ENCODE measurements around the gene MXD4.

The MXD4 gene

DNA sequence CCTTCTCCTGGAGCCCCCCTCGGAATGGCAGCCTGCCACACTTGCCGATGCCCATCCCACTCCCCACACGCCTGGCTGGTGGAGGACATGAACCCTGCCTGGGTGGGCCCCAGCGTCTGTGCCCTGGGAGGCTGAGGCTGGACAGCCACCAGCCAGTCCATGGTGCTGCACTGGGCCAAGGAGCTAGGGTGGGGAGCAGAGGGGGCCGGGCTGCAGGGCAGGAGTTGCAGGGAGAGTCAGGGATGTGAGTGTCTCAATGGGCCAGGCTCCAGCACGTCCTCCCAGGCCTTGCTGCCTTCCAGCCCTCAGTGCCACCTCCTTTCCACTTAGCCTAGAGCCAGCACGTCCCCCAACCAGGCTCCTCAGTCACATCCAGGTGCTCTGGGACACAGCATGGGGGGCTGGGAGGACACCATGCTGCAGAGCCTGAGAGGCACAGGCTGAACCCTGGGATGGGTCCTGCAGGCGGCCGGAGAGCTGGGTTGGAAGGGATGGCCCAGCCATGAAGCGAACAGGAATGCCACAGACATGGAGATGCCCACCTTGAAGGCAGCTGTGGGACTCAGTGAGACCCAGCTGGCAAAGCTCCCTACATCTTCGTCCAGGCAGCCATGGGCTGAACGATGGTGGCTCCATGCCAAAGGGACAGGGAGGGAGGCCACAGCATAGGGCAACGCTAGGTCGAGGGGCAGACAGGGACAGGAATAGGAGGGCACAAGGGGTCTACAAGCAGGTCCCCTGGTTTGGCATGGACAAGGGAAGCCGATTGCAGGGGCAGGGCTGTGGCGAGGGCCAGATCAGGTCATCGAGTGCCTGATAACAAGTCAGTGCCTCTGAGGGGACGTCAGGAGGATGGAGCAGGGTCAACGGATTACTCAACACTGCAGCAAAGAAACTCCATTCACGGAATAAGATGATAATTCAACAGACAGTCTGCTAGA lies 30.1 kb upstream of the MXD4 start:
- Histone ChIP-seq H3K36me3 (ENCODE audit: control insufficient read depth in 5 of 5, insufficient read depth in 5 of 5, low read length in 5 of 5) (peaks cover 0 to 2% (median 0%) of the 10 kb centered on the region in 5 donors), H3K27me3 (ENCODE audit: control insufficient read depth in 5 of 5, insufficient read depth in 4 of 5, low read length in 5 of 5) (no peaks in the 10 kb centered on the region), H3K9me3 (ENCODE audit: control insufficient read depth in 5 of 5, low read length in 5 of 5) (no peaks in the 10 kb centered on the region), H3K4me1 (ENCODE audit: control insufficient read depth in 5 of 5, insufficient read depth in 5 of 5, low read length in 5 of 5) (peaks cover 0 to 18% (median 8%) of the 10 kb centered on the region in 5 donors), H3K4me3 (ENCODE audit: low read depth in 1 of 5, low read length in 5 of 5) (no peak overlapping the region), H3K9ac (ENCODE audit: low read length in 5 of 5) (no peak overlapping the region), H3K27ac (ENCODE audit: low read depth, low read length) (no peak overlapping the region)

DNA sequence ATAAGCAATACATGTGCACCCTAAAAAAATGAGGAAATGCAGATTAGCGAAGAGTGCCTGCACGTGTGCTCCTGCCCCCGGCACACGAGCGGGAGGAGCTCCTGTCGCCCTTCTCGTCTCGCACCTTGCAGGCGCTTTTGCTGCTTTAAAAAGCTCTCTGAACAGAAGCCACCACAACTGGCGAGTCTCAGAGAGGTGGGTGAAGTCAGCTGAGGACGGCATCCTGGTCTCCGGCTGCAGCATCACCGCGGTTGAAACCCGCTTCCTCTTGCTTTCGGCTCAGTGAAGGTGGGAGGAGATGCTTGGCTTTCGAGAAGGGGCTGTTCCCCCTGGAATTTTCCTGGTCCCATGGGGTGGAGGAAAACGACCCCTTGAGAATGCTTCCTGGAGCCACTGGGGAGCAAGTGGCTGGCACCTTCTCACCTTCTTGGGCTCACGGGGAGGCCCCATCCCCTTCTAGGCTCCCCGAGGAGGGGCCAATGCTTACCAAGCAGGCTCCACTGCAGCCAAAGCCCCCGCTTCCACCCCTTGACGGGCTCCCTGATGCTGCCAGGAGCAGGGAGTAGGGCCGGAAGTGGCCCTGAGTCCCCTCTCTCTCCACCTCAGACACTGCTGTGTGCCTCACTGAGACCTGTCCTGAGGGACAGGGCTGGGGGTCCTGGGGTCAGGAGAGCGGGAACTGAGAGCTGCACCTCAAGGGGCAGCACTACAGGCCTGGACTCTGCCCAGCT lies 29.2 kb upstream of the MXD4 start:
- no peak overlapping the region for H3K27ac ChIP-seq (ENCODE audit: low read depth, low read length)
- H3K9me3 ChIP-seq (ENCODE audit: control insufficient read depth in 5 of 5, low read length in 5 of 5) = no peaks in the 10 kb centered on the region
- H3K4me1 ChIP-seq (ENCODE audit: control insufficient read depth in 5 of 5, insufficient read depth in 5 of 5, low read length in 5 of 5) = peaks cover 0 to 21% (median 10%) of the 10 kb centered on the region in 5 donors
- peaks cover 0 to 2% (median 0%) of the 10 kb centered on the region in 5 donors for H3K36me3 ChIP-seq (ENCODE audit: control insufficient read depth in 5 of 5, insufficient read depth in 5 of 5, low read length in 5 of 5)
- H3K9ac ChIP-seq (ENCODE audit: low read length in 5 of 5) = no peak overlapping the region
- H3K27me3 ChIP-seq (ENCODE audit: control insufficient read depth in 5 of 5, insufficient read depth in 4 of 5, low read length in 5 of 5) = no peaks in the 10 kb centered on the region
- no peak overlapping the region for H3K4me3 ChIP-seq (ENCODE audit: low read depth in 1 of 5, low read length in 5 of 5)

- Histone ChIP-seq H3K4me3 (ENCODE audit: low read depth in 1 of 5, low read length in 5 of 5) (no peak overlapping the region), H3K36me3 (ENCODE audit: control insufficient read depth in 5 of 5, insufficient read depth in 5 of 5, low read length in 5 of 5) (peaks cover 0 to 2% (median 0%) of the 10 kb centered on the region in 5 donors), H3K27ac (ENCODE audit: low read depth, low read length) (no peak overlapping the region), H3K4me1 (ENCODE audit: control insufficient read depth in 5 of 5, insufficient read depth in 5 of 5, low read length in 5 of 5) (peaks cover 3 to 28% (median 17%) of the 10 kb centered on the region in 5 donors), H3K9me3 (ENCODE audit: control insufficient read depth in 5 of 5, low read length in 5 of 5) (no peaks in the 10 kb centered on the region), H3K27me3 (ENCODE audit: control insufficient read depth in 5 of 5, insufficient read depth in 4 of 5, low read length in 5 of 5) (peaks cover 0 to under 1% (median 0%) of the 10 kb centered on the region in 5 donors), H3K9ac (ENCODE audit: low read length in 5 of 5) (no peak overlapping the region)
Observed at GRCh38 chr4:2290488-2290887, 28.6 kb upstream of the MXD4 start.

DNA sequence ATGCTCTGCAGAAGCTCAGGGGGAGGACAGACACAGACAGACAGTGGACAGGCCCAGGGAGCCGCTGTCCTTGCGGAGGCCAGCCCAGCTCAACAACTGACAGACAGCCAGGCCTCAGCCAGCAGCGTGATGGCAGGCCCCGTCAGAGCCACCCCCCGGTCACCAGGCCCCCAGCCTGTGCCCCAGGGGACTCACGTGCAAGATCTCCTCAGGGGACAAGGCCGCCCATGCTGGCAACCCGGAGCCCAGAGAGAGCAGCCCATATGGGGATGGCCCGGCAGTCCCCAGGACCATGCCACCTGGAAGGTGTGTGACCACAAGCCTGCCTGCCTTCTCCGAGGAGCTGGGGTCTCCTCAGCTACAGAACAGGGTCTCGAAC lies 28.0 kb upstream of the MXD4 start:
- no peak overlapping the region for H3K9ac ChIP-seq (ENCODE audit: low read length in 5 of 5)
- no peak overlapping the region for H3K4me3 ChIP-seq (ENCODE audit: low read depth in 1 of 5, low read length in 5 of 5)
- peaks cover 0 to 2% (median 0%) of the 10 kb centered on the region in 5 donors for H3K27me3 ChIP-seq (ENCODE audit: control insufficient read depth in 5 of 5, insufficient read depth in 4 of 5, low read length in 5 of 5)
- peaks cover 3 to 31% (median 20%) of the 10 kb centered on the region in 5 donors for H3K4me1 ChIP-seq (ENCODE audit: control insufficient read depth in 5 of 5, insufficient read depth in 5 of 5, low read length in 5 of 5)
- no peak overlapping the region for H3K27ac ChIP-seq (ENCODE audit: low read depth, low read length)
- H3K36me3 ChIP-seq (ENCODE audit: control insufficient read depth in 5 of 5, insufficient read depth in 5 of 5, low read length in 5 of 5) = peaks cover 0 to 2% (median 0%) of the 10 kb centered on the region in 5 donors
- no peaks in the 10 kb centered on the region for H3K9me3 ChIP-seq (ENCODE audit: control insufficient read depth in 5 of 5, low read length in 5 of 5)

- Histone ChIP-seq H3K4me1 (ENCODE audit: control insufficient read depth in 5 of 5, insufficient read depth in 5 of 5, low read length in 5 of 5) (peaks cover 3 to 31% (median 20%) of the 10 kb centered on the region in 5 donors), H3K36me3 (ENCODE audit: control insufficient read depth in 5 of 5, insufficient read depth in 5 of 5, low read length in 5 of 5) (peaks cover 0 to 2% (median 0%) of the 10 kb centered on the region in 5 donors), H3K9me3 (ENCODE audit: control insufficient read depth in 5 of 5, low read length in 5 of 5) (no peaks in the 10 kb centered on the region), H3K9ac (ENCODE audit: low read length in 5 of 5) (no peak overlapping the region), H3K4me3 (ENCODE audit: low read depth in 1 of 5, low read length in 5 of 5) (no peak overlapping the region), H3K27ac (ENCODE audit: low read depth, low read length) (no peak overlapping the region), H3K27me3 (ENCODE audit: control insufficient read depth in 5 of 5, insufficient read depth in 4 of 5, low read length in 5 of 5) (peaks cover 0 to 2% (median 0%) of the 10 kb centered on the region in 5 donors)
Observed at GRCh38 chr4:2289311-2289954, 27.5 kb upstream of the MXD4 start.

GRCh38 chr4:2288051-2288541 lies 26.2 kb upstream of the MXD4 start:
- H3K27me3 ChIP-seq (ENCODE audit: control insufficient read depth in 5 of 5, insufficient read depth in 4 of 5, low read length in 5 of 5) = peaks cover 0 to 2% (median 0%) of the 10 kb centered on the region in 5 donors
- no peaks in the 10 kb centered on the region for H3K9me3 ChIP-seq (ENCODE audit: control insufficient read depth in 5 of 5, low read length in 5 of 5)
- H3K4me1 ChIP-seq (ENCODE audit: control insufficient read depth in 5 of 5, insufficient read depth in 5 of 5, low read length in 5 of 5) = peaks cover 3 to 31% (median 20%) of the 10 kb centered on the region in 5 donors
- H3K27ac ChIP-seq (ENCODE audit: low read depth, low read length) = no peak overlapping the region
- H3K9ac ChIP-seq (ENCODE audit: low read length in 5 of 5) = no peak overlapping the region
- peaks cover 0 to 2% (median 0%) of the 10 kb centered on the region in 5 donors for H3K36me3 ChIP-seq (ENCODE audit: control insufficient read depth in 5 of 5, insufficient read depth in 5 of 5, low read length in 5 of 5)
- H3K4me3 ChIP-seq (ENCODE audit: low read depth in 1 of 5, low read length in 5 of 5) = no peak overlapping the region

GRCh38 chr4:2287594-2287915 lies 25.6 kb upstream of the MXD4 start:
- Histone ChIP-seq H3K4me1 (ENCODE audit: control insufficient read depth in 5 of 5, insufficient read depth in 5 of 5, low read length in 5 of 5) (peaks cover 3 to 28% (median 20%) of the 10 kb centered on the region in 5 donors), H3K9me3 (ENCODE audit: control insufficient read depth in 5 of 5, low read length in 5 of 5) (no peaks in the 10 kb centered on the region), H3K36me3 (ENCODE audit: control insufficient read depth in 5 of 5, insufficient read depth in 5 of 5, low read length in 5 of 5) (peaks cover 0 to 2% (median 0%) of the 10 kb centered on the region in 5 donors), H3K27me3 (ENCODE audit: control insufficient read depth in 5 of 5, insufficient read depth in 4 of 5, low read length in 5 of 5) (peaks cover 0 to 2% (median 0%) of the 10 kb centered on the region in 5 donors), H3K4me3 (ENCODE audit: low read depth in 1 of 5, low read length in 5 of 5) (no peak overlapping the region), H3K27ac (ENCODE audit: low read depth, low read length) (no peak overlapping the region), H3K9ac (ENCODE audit: low read length in 5 of 5) (no peak overlapping the region)

DNA sequence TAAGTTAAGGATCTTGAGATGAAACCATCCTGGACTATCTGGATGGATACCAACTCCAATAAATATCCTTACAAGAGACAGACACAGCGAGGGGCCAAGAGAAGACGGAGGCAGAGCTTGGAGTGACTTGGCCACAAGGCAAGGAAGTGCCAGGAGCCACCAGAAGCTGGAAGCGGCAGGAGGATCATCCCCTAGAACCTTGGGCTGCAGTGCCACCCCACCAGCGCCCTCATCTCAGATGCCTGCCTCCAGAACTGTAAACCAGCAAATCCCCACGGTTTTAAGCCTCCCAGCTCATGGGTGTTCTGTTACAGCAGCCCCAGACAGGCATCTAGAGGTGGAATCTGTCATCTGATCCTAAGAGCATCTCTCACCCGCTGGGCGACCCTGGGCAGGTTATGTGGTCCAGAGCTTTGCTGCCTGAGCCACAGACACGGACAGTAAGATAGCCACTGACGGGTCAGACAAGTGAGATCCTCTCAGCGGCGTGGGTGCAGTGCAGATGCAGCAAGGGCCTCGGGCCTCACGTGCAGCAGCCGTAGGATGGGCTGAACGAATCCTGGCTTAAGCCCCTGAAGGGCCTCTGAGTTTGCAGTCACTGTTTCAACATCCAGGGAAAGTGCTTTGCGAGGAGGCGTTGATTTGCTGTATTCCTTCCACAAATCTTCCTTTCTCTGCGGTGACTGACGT lies 25.1 kb upstream of the MXD4 start:
- Histone ChIP-seq H3K9ac (ENCODE audit: low read length in 5 of 5) (no peak overlapping the region), H3K9me3 (ENCODE audit: control insufficient read depth in 5 of 5, low read length in 5 of 5) (no peaks in the 10 kb centered on the region), H3K27me3 (ENCODE audit: control insufficient read depth in 5 of 5, insufficient read depth in 4 of 5, low read length in 5 of 5) (peaks cover 0 to 2% (median 0%) of the 10 kb centered on the region in 5 donors), H3K4me1 (ENCODE audit: control insufficient read depth in 5 of 5, insufficient read depth in 5 of 5, low read length in 5 of 5) (peaks cover 3 to 23% (median 15%) of the 10 kb centered on the region in 5 donors), H3K36me3 (ENCODE audit: control insufficient read depth in 5 of 5, insufficient read depth in 5 of 5, low read length in 5 of 5) (peaks cover 0 to 2% (median 0%) of the 10 kb centered on the region in 5 donors), H3K4me3 (ENCODE audit: low read depth in 1 of 5, low read length in 5 of 5) (no peak overlapping the region), H3K27ac (ENCODE audit: low read depth, low read length) (no peak overlapping the region)

DNA sequence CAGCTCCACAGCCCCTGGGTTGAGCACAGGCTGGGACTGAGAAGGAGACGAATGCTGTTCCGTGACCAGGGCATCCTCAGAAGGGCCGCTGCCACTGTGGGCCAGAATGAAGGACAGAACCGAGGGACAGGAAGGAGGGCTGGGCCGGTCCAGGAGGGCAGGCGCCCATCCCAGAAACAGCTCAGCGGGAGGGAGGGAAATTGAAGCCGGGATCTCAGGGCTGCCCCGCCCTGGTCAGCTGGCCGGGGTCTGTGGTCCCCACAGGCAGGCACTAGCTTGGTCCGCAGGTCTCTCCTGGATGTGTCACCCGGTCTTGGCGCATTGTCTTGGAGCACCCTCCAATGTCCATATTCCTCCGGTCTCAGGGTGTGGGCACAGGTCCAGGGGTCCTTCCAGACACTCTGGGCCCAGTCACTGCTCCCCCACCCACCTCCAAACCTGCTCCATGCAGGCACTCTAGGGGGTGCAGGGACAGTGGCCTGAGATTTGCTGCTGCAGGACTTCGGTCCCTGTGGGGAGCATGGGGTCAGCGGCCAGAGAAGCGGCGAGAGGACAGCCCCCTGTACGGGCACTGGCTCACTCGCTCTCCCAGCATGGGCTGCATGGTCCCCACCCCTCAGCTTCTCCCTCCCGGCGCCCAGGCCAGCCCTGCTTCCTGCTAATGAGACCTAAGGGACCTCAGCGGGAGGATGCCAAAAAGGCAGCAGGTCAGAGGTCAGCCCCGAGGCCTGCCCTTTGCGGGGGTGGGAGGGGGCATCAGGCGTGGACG lies 23.9 kb upstream of the MXD4 start:
- H3K27ac ChIP-seq (ENCODE audit: low read depth, low read length) = no peak overlapping the region

More for the DNA sequence above, 23.9 kb upstream of the MXD4 start:
- H3K36me3 ChIP-seq (ENCODE audit: control insufficient read depth in 5 of 5, insufficient read depth in 5 of 5, low read length in 5 of 5) = peaks cover 0 to 2% (median 0%) of the 10 kb centered on the region in 5 donors
- H3K27me3 ChIP-seq (ENCODE audit: control insufficient read depth in 5 of 5, insufficient read depth in 4 of 5, low read length in 5 of 5) = peaks cover 0 to 2% (median 0%) of the 10 kb centered on the region in 5 donors
- H3K9ac ChIP-seq (ENCODE audit: low read length in 5 of 5) = no peak overlapping the region
- no peaks in the 10 kb centered on the region for H3K9me3 ChIP-seq (ENCODE audit: control insufficient read depth in 5 of 5, low read length in 5 of 5)
- no peak overlapping the region for H3K4me3 ChIP-seq (ENCODE audit: low read depth in 1 of 5, low read length in 5 of 5)
- H3K4me1 ChIP-seq (ENCODE audit: control insufficient read depth in 5 of 5, insufficient read depth in 5 of 5, low read length in 5 of 5) = peaks cover 3 to 15% (median 12%) of the 10 kb centered on the region in 5 donors

All from subcutaneous abdominal adipose tissue (tissue), 5 donors.